ENCODE measurements around the gene ANKRD1. TPM values are rescaled to one million over a fixed set of nuclear protein-coding genes. Genes with fewer than 3 reads are reported as not detected.

The ANKRD1 gene
- total and polyA plus RNA-seq, 2 donors (not counting 3 experiments of a cell fraction or from before 2014, with no cell fraction given) = 593 to 664 TPM

- BruUV-seq (replicated peaks) = no TSS peak
- Histone ChIP-seq H3K4me2 (ENCODE audit: insufficient read depth, low read length) (peak overlapping the region; percentile 57), H3K36me3 (ENCODE audit: control insufficient read depth in 2 of 2, extremely low read depth in 1 of 2, insufficient read depth in 2 of 2, low read length in 2 of 2) (peaks cover 15 to 47% of the 10 kb centered on the region in 2 experiments), H4K20me1 (replicated peaks; ENCODE audit: control insufficient read depth, extremely low read depth, insufficient read depth, low read length) (no peaks in the 10 kb centered on the region), H3K4me1 (ENCODE audit: control insufficient read depth, extremely low read depth, insufficient read depth, low read length) (peaks cover 46% of the 10 kb centered on the region), H3K9me3 (replicated peaks; ENCODE audit: control insufficient read depth, insufficient read depth, low read length) (no peaks in the 10 kb centered on the region), H3K4me3 (replicated peaks in 1 of 3; ENCODE audit: insufficient read depth in 1 of 3, low read depth in 1 of 3, low read length in 3 of 3) (peak overlapping the region in 1 of 3 experiments; percentile 15), H3K9me1 (replicated peaks; ENCODE audit: control insufficient read depth, extremely low read depth, insufficient read depth, low read length) (no peaks in the 10 kb centered on the region), H3K9ac (replicated peaks; ENCODE audit: extremely low read depth, insufficient read depth, low read length) (peak overlapping the region; percentile 33), H3K27me3 (ENCODE audit: control insufficient read depth in 2 of 2, insufficient read depth in 2 of 2, low read length in 2 of 2) (no peaks in the 10 kb centered on the region), H3K27ac (ENCODE audit: insufficient read depth, low read depth, low read length) (peak overlapping the region; percentile 41), H3K79me2 (ENCODE audit: control insufficient read depth, insufficient read depth, low read length) (peaks cover 41% of the 10 kb centered on the region), H2AFZ (ENCODE audit: low read depth, low read length) (no peak overlapping the region)
- DNase-seq (ENCODE audit: low read depth, low spot score) (peak; percentile 30), FAIRE-seq (no peak)
- dilution Hi-C loops (cut with MboI; ENCODE audit: extremely low pct_ligation_motif_present, low sequenced_read_pairs) = no loop called here
- intact Hi-C loops (cut with micrococcal nuclease) = no loop called here
- TF ChIP-seq MYC (IDR thresholded peaks at IDR 0.05; ENCODE audit: low read depth, low read length) = no peak
- TF ChIP-seq FOS (IDR thresholded peaks at IDR 0.05; ENCODE audit: borderline replicate concordance, insufficient read depth, low read length) = no peak
- no peak for TF ChIP-seq EZH2 (IDR thresholded peaks at IDR 0.05; ENCODE audit: borderline replicate concordance, low read depth, low read length, severe bottlenecking)
- peak; percentile 7 for TF ChIP-seq GATA2 (IDR thresholded peaks at IDR 0.05; ENCODE audit: insufficient read depth, insufficient read length, low read depth, low read length)
- peak; percentile 54 for TF ChIP-seq POLR2AphosphoS5 (IDR thresholded peaks at IDR 0.05; ENCODE audit: insufficient read depth, low read depth, low read length)
- ChIA-PET POLR2A (interaction anchor here (0.6 to 4.9 kb wide), 4 partner anchors 15 to 53 kb away, joined by 3 to 48 read pairs (median 6); no protein-coding TSS in a partner anchor), CTCF (no interaction called here)
Measured at GRCh38 chr10:90914992-90915765, 5.7 kb downstream of the ANKRD1 start.
